RWPE2 (cell line): ENCODE results near the gene DNAH11.
A peak's percentile ranks its signal among the peaks of the same experiment; 100 is the strongest.

Source experiments
- ATAC-seq: fragments of 200-7000 bp; cut with Tn5 transposase; 3 replicates; pipeline ENCODE4 v1.9.1; 2021; ENCODE audit warnings: low read depth
- DNase-seq: peaks from one replicate; pipeline ENCODE4 v3.0.0-alpha.2; 2020; ENCODE audit warnings: low spot score
- H3K27ac ChIP-seq: fragments of 450-650 bp; 2 replicates; pipeline ENCODE4 v1.5.1; 2017; ENCODE audit warnings: mild to moderate bottlenecking; ENCODE audit not compliant: poor library complexity, severe bottlenecking
- H3K27me3 ChIP-seq: fragments of 250-450 bp; sonication (Bioruptor Pico); 2 replicates; pipeline ENCODE4 v1.5.1; 2021; ENCODE audit warnings: mild to moderate bottlenecking, moderate library complexity; ENCODE audit not compliant: insufficient read depth, poor library complexity, severe bottlenecking
- H3K36me3 ChIP-seq: fragments of 250-450 bp; sonication (Bioruptor Pico); 2 replicates; pipeline ENCODE4 v1.5.1; 2020; ENCODE audit warnings: low read depth, mild to moderate bottlenecking, moderate library complexity
- H3K4me1 ChIP-seq: fragments of 250-450 bp; sonication (Bioruptor Pico); 2 replicates; pipeline ENCODE4 v1.5.1; 2021; ENCODE audit warnings: mild to moderate bottlenecking, moderate library complexity; ENCODE audit not compliant: insufficient read depth, poor library complexity, severe bottlenecking
- H3K4me3 ChIP-seq: fragments of 250-450 bp; sonication (Bioruptor Pico); 2 replicates; pipeline ENCODE4 v1.5.1; 2021; ENCODE audit warnings: mild to moderate bottlenecking, moderate library complexity; ENCODE audit not compliant: severe bottlenecking
- H3K9me3 ChIP-seq: fragments of 250-450 bp; sonication (Bioruptor Pico); 2 replicates; pipeline ENCODE4 v1.5.1; 2021; ENCODE audit warnings: mild to moderate bottlenecking, moderate library complexity; ENCODE audit not compliant: severe bottlenecking
- CTCF ChIP-seq: fragments of 450-650 bp; IDR thresholded peaks from one replicate; pipeline ENCODE4 v1.5.1; 2017; ENCODE audit warnings: mild to moderate bottlenecking, moderate library complexity; ENCODE audit not compliant: poor library complexity, severe bottlenecking

The DNAH11 gene

GRCh38 chr7:21572331-21573313, 29.8 kb downstream of the DNAH11 start:
- TF ChIP-seq CTCF, result no peak
- Histone ChIP-seq H3K27me3 (no peaks in the 10 kb centered on the region), H3K4me3 (no peak overlapping the region), H3K36me3 (peaks cover 4% of the 10 kb centered on the region; the same call in 1 of the 2 replicates), H3K9me3 (no peaks in the 10 kb centered on the region), H3K4me1 (no peaks in the 10 kb centered on the region), H3K27ac (no peak overlapping the region)
- no peak for ATAC-seq
- no peak for DNase-seq

- Histone ChIP-seq H3K4me1 (peaks cover 14% of the 10 kb centered on the region), H3K27ac (no peak overlapping the region), H3K9me3 (no peaks in the 10 kb centered on the region), H3K27me3 (no peaks in the 10 kb centered on the region), H3K36me3 (no peaks in the 10 kb centered on the region), H3K4me3 (no peak overlapping the region)
- DNase-seq, result no peak
- no peak for TF ChIP-seq CTCF
- peak; percentile 13; the same call in 1 of the 3 replicates for ATAC-seq
Measured at GRCh38 chr7:21579341-21580072, 36.7 kb downstream of the DNAH11 start.

GRCh38 chr7:21580073-21580521, 37.3 kb downstream of the DNAH11 start:
- H3K27me3 ChIP-seq, result no peaks in the 10 kb centered on the region
- ATAC-seq, result peak; percentile 96
- no peak for DNase-seq

GRCh38 chr7:21585070-21585724, 42.4 kb downstream of the DNAH11 start:
- H3K9me3 ChIP-seq, result no peaks in the 10 kb centered on the region
- DNase-seq, result no peak
- no peak for TF ChIP-seq CTCF
- no peaks in the 10 kb centered on the region for H3K36me3 ChIP-seq
- no peak overlapping the region for H3K27ac ChIP-seq
- H3K27me3 ChIP-seq, result no peaks in the 10 kb centered on the region
- H3K4me1 ChIP-seq, result peaks cover 6% of the 10 kb centered on the region
- no peak for ATAC-seq
- no peak overlapping the region for H3K4me3 ChIP-seq

More at GRCh38 chr7:21580073-21580521, 37.3 kb downstream of the DNAH11 start:
- Histone ChIP-seq H3K36me3 (no peaks in the 10 kb centered on the region), H3K4me1 (peaks cover 14% of the 10 kb centered on the region), H3K9me3 (no peaks in the 10 kb centered on the region), H3K4me3 (no peak overlapping the region), H3K27ac (no peak overlapping the region)
- TF ChIP-seq CTCF, result no peak
